SK-N-SH (cell line): ENCODE measurements around the gene CSNK1G3.

Experiments
- CTCF ChIP-seq: fragments of 200-600 bp; sonication (generic); IDR thresholded peaks from 2 replicates; pipeline ENCODE4 v1.6.1; 2017; ENCODE audit warnings: antibody characterized with exemption, mild to moderate bottlenecking, moderate library complexity
- EP300 ChIP-seq, 2 experiments: IDR thresholded peaks; 2 replicates each; pipeline versions ENCODE4 v1.4.0 to v1.6.1; 2012; ENCODE audit warnings: borderline replicate concordance in 1 of 2, low read depth in 1 of 2, low read length in 1 of 2
- RAD21 ChIP-seq: IDR thresholded peaks from 2 replicates; pipeline ENCODE4 v1.6.1; 2012; ENCODE audit warnings: mild to moderate bottlenecking, low read length
- RFX5 ChIP-seq: IDR thresholded peaks from 2 replicates; pipeline ENCODE4 v1.6.1; 2012; ENCODE audit warnings: mild to moderate bottlenecking, improper control_type of control experiment, low read length
- YY1 ChIP-seq: IDR thresholded peaks from 2 replicates; pipeline ENCODE4 v1.4.0; 2012; ENCODE audit warnings: low read depth, mild to moderate bottlenecking

DNA sequence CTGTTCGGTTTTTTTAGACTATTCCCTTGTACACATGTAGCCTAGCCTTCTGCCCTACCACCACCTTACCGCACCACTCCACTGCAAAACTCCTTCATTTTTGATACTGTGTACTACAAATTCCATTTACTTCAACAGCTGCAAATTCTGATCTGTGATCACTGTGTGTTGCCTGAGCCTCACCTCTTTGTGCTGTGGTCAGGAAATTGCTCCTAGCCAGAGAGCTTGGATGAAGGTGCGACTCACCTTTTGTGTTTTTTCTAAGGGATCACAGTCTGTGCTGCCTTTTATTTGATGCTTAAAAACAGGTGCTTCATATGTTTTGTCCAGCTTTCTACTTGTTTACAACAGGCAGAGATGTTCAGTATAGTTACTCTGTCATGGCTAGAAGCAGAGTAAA lies 31.5 kb downstream of the CSNK1G3 start:
- TF ChIP-seq CTCF (no peak), EP300 (IDR thresholded peaks at IDR 0.05; ENCODE audit: borderline replicate concordance in 1 of 2, low read depth in 1 of 2, low read length in 1 of 2) (no peak), YY1 (no peak), RFX5 (no peak), RAD21 (no peak)
